GM12874 (cell line): Measurements from ENCODE around the gene MAGI1.

Source experiments
- CTCF ChIP-seq: IDR thresholded peaks from 2 replicates; pipeline ENCODE4 v1.5.1; 2011; ENCODE audit warnings: low read depth, mild to moderate bottlenecking, control low read depth, low read length, moderate library complexity; ENCODE audit not compliant: insufficient read depth

MAGI1 gene

GRCh38 chr3:65633018-65633638 is 405.6 kb downstream of the MAGI1 start:
- TF ChIP-seq CTCF, result no peak

- TF ChIP-seq CTCF, result no peak
Observed at GRCh38 chr3:65632414-65632813, 406.3 kb downstream of the MAGI1 start.

- TF ChIP-seq CTCF, result no peak
Observed at GRCh38 chr3:65628978-65629377, 409.7 kb downstream of the MAGI1 start.

- TF ChIP-seq CTCF, result no peak
Observed at GRCh38 chr3:65627062-65627461, 411.7 kb downstream of the MAGI1 start.

GRCh38 chr3:65625305-65625704 is 413.4 kb downstream of the MAGI1 start:
- no peak for TF ChIP-seq CTCF

- no peak for TF ChIP-seq CTCF
Observed at GRCh38 chr3:65623362-65623761, 415.4 kb downstream of the MAGI1 start.

- no peak for TF ChIP-seq CTCF
Observed at GRCh38 chr3:65619888-65620287, 418.8 kb downstream of the MAGI1 start.

- TF ChIP-seq CTCF, result no peak
Observed at GRCh38 chr3:65619451-65619881, 419.3 kb downstream of the MAGI1 start.
